K562 (cell line): ENCODE data around the gene CRABP2. TPM values are rescaled to one million over a fixed set of nuclear protein-coding genes. Genes with fewer than 3 reads are reported as not detected.

Experiments
- ATAC-seq: fragments of 200-7000 bp; cut with Tn5 transposase; 3 replicates; pipeline ENCODE4 v1.9.1; 2020; ENCODE audit warnings: moderate library complexity
- BruUV-seq: library from RNA; stranded (reverse); fragments of 400-500 nt; replicated peaks from 2 replicates; lab custom pipeline; 2021; lab: Mats Ljungman, UMichigan
- CTCF ChIA-PET: fragments of 300-600 bp; formaldehyde crosslinking; extraction: SDS; loops from one replicate; lab custom pipeline; 2021; ENCODE audit warnings: low intra/inter-chr PET ratio; lab: Yijun Ruan, JAX
- POLR2A ChIA-PET: fragments of 300-600, 350-650 bp; sonication (Branson Sonifier 250); formaldehyde crosslinking; extraction: SDS; loops from one replicate; lab custom pipeline; 2021; ENCODE audit warnings: antibody characterized with exemption, inconsistent platforms; lab: Yijun Ruan, JAX
- DNase-seq, 4 experiments: peaks; one replicate each; pipeline versions ENCODE4 v3.0.0 to v3.0.0-alpha.2; 2011 to 2018; ENCODE audit warnings: low spot score in 3 of 4, mixed read lengths in 3 of 4; ENCODE audit errors: extremely low read depth in 1 of 4
- FAIRE-seq: peaks from 2 replicates; lab custom pipeline; 2011; peaks lifted over from hg19 to GRCh38; lab: Jason Lieb, UNC
- H2AFZ ChIP-seq: 2 replicates; pipeline ENCODE4 v1.6.0; 2011; ENCODE audit warnings: low read depth, low read length, control low read depth, inconsistent platforms
- H3K27ac ChIP-seq: fragments of 200-600 bp; 3 replicates; pipeline ENCODE4 v1.8.0; 2011; ENCODE audit warnings: low read depth, mild to moderate bottlenecking, control low read depth, inconsistent platforms, low read length, moderate library complexity, mixed read lengths; ENCODE audit errors: extremely low read depth
- H3K27me3 ChIP-seq, 2 experiments: fragments of 300-600 bp in 1 of 2; 2 replicates in 1 of 2; 3 replicates in 1 of 2; pipeline versions ENCODE4 v1.6.0 to v1.8.0; 2011; ENCODE audit warnings: inconsistent platforms in 2 of 2, low read length in 2 of 2, mild to moderate bottlenecking in 1 of 2, mixed read lengths in 1 of 2, moderate library complexity in 1 of 2; ENCODE audit not compliant: control insufficient read depth in 2 of 2, insufficient read depth in 2 of 2
- H3K36me3 ChIP-seq: fragments of 300-600 bp; 3 replicates; pipeline ENCODE4 v1.8.0; 2011; ENCODE audit warnings: mild to moderate bottlenecking, low read length, inconsistent platforms; ENCODE audit not compliant: control insufficient read depth, insufficient read depth
- H3K4me1 ChIP-seq, 2 experiments: fragments of 200-600 bp in 1 of 2; replicated peaks in 1 of 2; 2 replicates in 1 of 2; 3 replicates in 1 of 2; pipeline versions ENCODE4 v1.5.1 to v1.8.0; 2011; ENCODE audit warnings: inconsistent platforms in 2 of 2, low read length in 2 of 2, mild to moderate bottlenecking in 1 of 2, mixed read lengths in 1 of 2, moderate library complexity in 1 of 2; ENCODE audit not compliant: control insufficient read depth in 2 of 2, insufficient read depth in 2 of 2
- H3K4me2 ChIP-seq: 2 replicates; pipeline ENCODE4 v1.6.1; 2011; ENCODE audit warnings: low read length, control low read depth, inconsistent platforms, mixed read lengths; ENCODE audit not compliant: insufficient read depth
- H3K4me3 ChIP-seq: fragments of 200-600 bp; sonication (generic), shearing (Covaris generic); 2 replicates; pipeline ENCODE4 v1.5.1; 2016; ENCODE audit warnings: control low read depth, inconsistent platforms
- H3K79me2 ChIP-seq: fragments of 200-600 bp; 3 replicates; pipeline ENCODE4 v1.8.0; 2011; ENCODE audit warnings: low read length, inconsistent platforms; ENCODE audit not compliant: control insufficient read depth, insufficient read depth
- H3K9ac ChIP-seq, 2 experiments: 2 replicates each; pipeline versions ENCODE4 v1.6.0 to v1.6.1; 2011; ENCODE audit warnings: low read depth in 2 of 2, low read length in 2 of 2, control low read depth in 1 of 2, inconsistent platforms in 1 of 2, mild to moderate bottlenecking in 1 of 2, mixed read lengths in 1 of 2; ENCODE audit not compliant: insufficient read depth in 1 of 2
- H3K9me1 ChIP-seq: one replicate; pipeline ENCODE4 v1.6.0; 2011; ENCODE audit warnings: inconsistent platforms, mild to moderate bottlenecking, low read length, moderate library complexity; ENCODE audit not compliant: control insufficient read depth, insufficient read depth
- H3K9me3 ChIP-seq: replicated peaks from 2 replicates; pipeline ENCODE4 v1.5.1; 2011; ENCODE audit warnings: low read depth, low read length, inconsistent platforms; ENCODE audit not compliant: control insufficient read depth, insufficient read depth
- H4K20me1 ChIP-seq: replicated peaks from 2 replicates; pipeline ENCODE4 v1.6.1; 2011; ENCODE audit warnings: low read length, inconsistent platforms, mixed read lengths; ENCODE audit not compliant: control insufficient read depth, insufficient read depth
- ADNP ChIP-seq: fragments of 200-800 bp; sonication (Bioruptor generic); IDR thresholded peaks from 2 replicates; pipeline ENCODE4 v1.6.1; 2016; ENCODE audit warnings: missing genetic modification characterization, missing compliant biosample characterization
- CTCFL ChIP-seq: IDR thresholded peaks from 2 replicates; pipeline ENCODE4 v1.6.1; 2011; ENCODE audit warnings: borderline replicate concordance, low read depth, mild to moderate bottlenecking, moderate library complexity, low read length; ENCODE audit not compliant: insufficient read depth, poor library complexity, severe bottlenecking
- RCOR1 ChIP-seq, 2 experiments: IDR thresholded peaks; 2 replicates each; pipeline ENCODE4 v1.6.1; 2012; ENCODE audit warnings: low read depth in 2 of 2, low read length in 2 of 2, borderline replicate concordance in 1 of 2, improper control_type of control experiment in 1 of 2
- WGBS: fragments of 100-300 bp; shearing (Covaris generic); methylation state at CpG from one replicate; pipeline ENCODE4 v1.1.6; 2016; ENCODE audit warnings: low coverage, mixed read lengths; ENCODE audit not compliant: insufficient coverage; ENCODE audit errors: missing lambda C conversion rate; 5-methylcytosine and 5-hydroxymethylcytosine counted together
- in situ Hi-C: fragments of 300-500 bp; cut with MboI; formaldehyde crosslinking; loops from 4 replicates; pipeline ENCODE4 v1.15.0; 2018; ENCODE audit warnings: inconsistent platforms, mixed read lengths
- intact Hi-C: fragments of 100-400 bp; cut with micrococcal nuclease; formaldehyde crosslinking; loops from 2 replicates; pipeline ENCODE4 v1.14.2; 2022
- polyA plus RNA-seq, 8 experiments: library from polyadenylated mRNA; depleted of rRNA in 4 of 8; stranded (reverse) in 5 of 8; unstranded in 3 of 8; fragments of >200 nt; fragmentation: Nextera tagmentation in 2 of 8; fragmentation: Illumina TruSeq in 1 of 8; extraction: Ambion mirVana in 2 of 8; extraction: Trizol in 1 of 8; gene quantifications; 2 replicates each; pipeline versions ENCODE4 v1.2.1 to v1.2.3, GENCODE V29; 2011 to 2014; ENCODE audit warnings: inconsistent platforms in 1 of 8, missing spikeins in 1 of 8
- total RNA-seq, 7 experiments: library from RNA; depleted of rRNA in 6 of 7; stranded (reverse); fragments of >200 nt in 6 of 7; fragmentation: Illumina TruSeq in 2 of 7; extraction: Trizol in 2 of 7; gene quantifications; 2 replicates each; pipeline versions ENCODE4 v1.2.1 to v1.2.3, GENCODE V29; 2011 to 2021; ENCODE audit warnings: low replicate concordance in 1 of 7
- TF ChIP-seq, protein P1 (sequence below): sonication (generic); formaldehyde crosslinking; IDR thresholded peaks from 2 replicates; pipeline ENCODE4 v1.8.0; 2023; ENCODE audit warnings: mild to moderate bottlenecking, missing genetic modification reagents

Gene CRABP2
- total and polyA plus RNA-seq, 9 of the 15 experiments (the other 6 are each of a cell fraction or from before 2014, with no cell fraction given): 0.30 to 2.5 (median 0.82) TPM

- TF ChIP-seq RCOR1 (IDR thresholded peaks at IDR 0.05; ENCODE audit: borderline replicate concordance in 1 of 2, low read depth in 2 of 2, low read length in 2 of 2) (0 out of 4 replicates have a peak, but pooled peaks of 1 of the 2 experiments have one; percentile 43), ADNP (tag) (0 out of 2 replicates have a peak, but pooled peaks have one; percentile 40)
Observed at GRCh38 chr1:156689953-156690674, 15.3 kb downstream of the CRABP2 start (continued).

- in situ Hi-C loops: no loop called here
- Histone ChIP-seq H3K4me2 (peak overlapping the region; percentile 86), H3K27me3 (0 out of 5 replicates have a peak, but pooled peaks cover 0 to 2% of the 10 kb centered on the region in 2 experiments), H3K79me2 (0 out of 3 replicates have a peak, but pooled peaks cover 3% of the 10 kb centered on the region), H3K27ac (peak overlapping the region; percentile 21; the same call in 2 of the 3 replicates), H3K36me3 (no peaks in the 10 kb centered on the region), H3K9me1 (no peaks in the 10 kb centered on the region), H2AFZ (peak overlapping the region; percentile 98), H4K20me1 (no peaks in the 10 kb centered on the region), H3K4me3 (peak overlapping the region; percentile 32), H3K9ac (peak overlapping the region; percentile 68 to 89), H3K4me1 (peaks cover 45 to 54% of the 10 kb centered on the region in 2 experiments), H3K9me3 (no peaks in the 10 kb centered on the region)
- ATAC-seq (peak; percentile 81), FAIRE-seq (peak; percentile 97), DNase-seq (peak; percentile 87 to 90 (median 88))
- no TSS peak for BruUV-seq
- intact Hi-C loops: loop anchor here (1.0 to 5.0 kb wide), 4 partner anchors 17 to 201 kb away; partner anchors contain the start of gene NTRK1
- WGBS: 1% methylated on average over 22 of the region's 23 CpGs
- CTCF ChIA-PET: interaction anchor here (0.6 to 6.6 kb wide), 12 partner anchors 11 to 232 kb away, joined by 3 to 143 read pairs (median 4); partner anchors contain the start of genes CRABP2, ISG20L2, METTL25B and NES
- POLR2A ChIA-PET: interaction anchor here (0.6 to 5.9 kb wide), 25 partner anchors 9 to 487 kb away, joined by 3 to 60 read pairs (median 3); partner anchors contain the start of genes CRABP2, ISG20L2 and METTL25B
- peak; percentile 41 for TF ChIP-seq CTCFL
- TF ChIP-seq, protein P1, sequence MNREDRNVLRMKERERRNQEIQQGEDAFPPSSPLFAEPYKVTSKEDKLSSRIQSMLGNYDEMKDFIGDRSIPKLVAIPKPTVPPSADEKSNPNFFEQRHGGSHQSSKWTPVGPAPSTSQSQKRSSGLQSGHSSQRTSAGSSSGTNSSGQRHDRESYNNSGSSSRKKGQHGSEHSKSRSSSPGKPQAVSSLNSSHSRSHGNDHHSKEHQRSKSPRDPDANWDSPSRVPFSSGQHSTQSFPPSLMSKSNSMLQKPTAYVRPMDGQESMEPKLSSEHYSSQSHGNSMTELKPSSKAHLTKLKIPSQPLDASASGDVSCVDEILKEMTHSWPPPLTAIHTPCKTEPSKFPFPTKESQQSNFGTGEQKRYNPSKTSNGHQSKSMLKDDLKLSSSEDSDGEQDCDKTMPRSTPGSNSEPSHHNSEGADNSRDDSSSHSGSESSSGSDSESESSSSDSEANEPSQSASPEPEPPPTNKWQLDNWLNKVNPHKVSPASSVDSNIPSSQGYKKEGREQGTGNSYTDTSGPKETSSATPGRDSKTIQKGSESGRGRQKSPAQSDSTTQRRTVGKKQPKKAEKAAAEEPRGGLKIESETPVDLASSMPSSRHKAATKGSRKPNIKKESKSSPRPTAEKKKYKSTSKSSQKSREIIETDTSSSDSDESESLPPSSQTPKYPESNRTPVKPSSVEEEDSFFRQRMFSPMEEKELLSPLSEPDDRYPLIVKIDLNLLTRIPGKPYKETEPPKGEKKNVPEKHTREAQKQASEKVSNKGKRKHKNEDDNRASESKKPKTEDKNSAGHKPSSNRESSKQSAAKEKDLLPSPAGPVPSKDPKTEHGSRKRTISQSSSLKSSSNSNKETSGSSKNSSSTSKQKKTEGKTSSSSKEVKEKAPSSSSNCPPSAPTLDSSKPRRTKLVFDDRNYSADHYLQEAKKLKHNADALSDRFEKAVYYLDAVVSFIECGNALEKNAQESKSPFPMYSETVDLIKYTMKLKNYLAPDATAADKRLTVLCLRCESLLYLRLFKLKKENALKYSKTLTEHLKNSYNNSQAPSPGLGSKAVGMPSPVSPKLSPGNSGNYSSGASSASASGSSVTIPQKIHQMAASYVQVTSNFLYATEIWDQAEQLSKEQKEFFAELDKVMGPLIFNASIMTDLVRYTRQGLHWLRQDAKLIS (CRISPR knock-in tag): peak; percentile 46; the same call in 1 of the 2 replicates
Observed at GRCh38 chr1:156689035-156689952, 16.1 kb downstream of the CRABP2 start.
